PC-3 (cell line): ENCODE data around the gene TMEM181.

Source experiments
- CTCF ChIP-seq: fragments of 300-600 bp; sonication (generic); conservative IDR thresholded peaks from 2 replicates; pipeline ENCODE4 v1.5.1; 2017; ENCODE audit warnings: antibody characterized with exemption, low read depth, mild to moderate bottlenecking, low read length
- EZH2phosphoT487 ChIP-seq: fragments of 300-600 bp; sonication (generic); IDR thresholded peaks from 2 replicates; pipeline ENCODE4 v1.6.1; 2018; ENCODE audit warnings: mild to moderate bottlenecking, antibody characterized with exemption, low read length, borderline replicate concordance

DNA sequence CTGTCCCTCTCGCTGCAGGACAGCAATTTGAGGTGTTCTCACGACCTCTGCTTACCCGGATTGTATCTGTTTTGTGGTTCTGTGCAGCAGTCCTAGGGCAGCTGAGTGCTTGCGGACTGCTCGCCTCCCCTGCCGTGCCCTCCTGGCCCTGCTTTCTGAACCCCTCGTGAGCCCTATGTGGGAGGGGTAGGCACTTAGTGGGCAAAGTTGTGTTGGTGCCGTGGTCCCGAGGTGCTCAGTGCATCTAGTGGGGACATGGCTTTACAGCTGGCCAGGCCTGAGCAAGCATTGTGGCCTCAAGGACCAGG, 5.2 kb downstream of the TMEM181 start:
- TF ChIP-seq CTCF (no peak), EZH2phosphoT487 (no peak)
